WERI-Rb-1 (cell line): ENCODE data around the gene DMD.

Experiments used
- DNase-seq: peaks from one replicate; pipeline ENCODE4 v3.0.0-alpha.2; 2020
- H3K27ac ChIP-seq: fragments of 250-450 bp; sonication (Bioruptor Pico); 2 replicates; pipeline ENCODE4 v1.5.1; 2020; ENCODE audit warnings: mild to moderate bottlenecking, moderate library complexity
- H3K27me3 ChIP-seq: fragments of 250-450 bp; sonication (Bioruptor Pico); 2 replicates; pipeline ENCODE4 v1.5.1; 2021; ENCODE audit warnings: mild to moderate bottlenecking, low read depth, moderate library complexity; ENCODE audit not compliant: insufficient read depth, severe bottlenecking
- H3K36me3 ChIP-seq: fragments of 250-450 bp; sonication (Bioruptor Pico); 2 replicates; pipeline ENCODE4 v1.5.1; 2020; ENCODE audit warnings: mild to moderate bottlenecking, moderate library complexity
- H3K4me3 ChIP-seq: 2 replicates; pipeline ENCODE4 v1.5.1; 2011; ENCODE audit warnings: low read depth, mild to moderate bottlenecking, control low read depth, low read length
- H3K9me3 ChIP-seq: fragments of 250-450 bp; sonication (Bioruptor Pico); 2 replicates; pipeline ENCODE4 v1.5.1; 2021; ENCODE audit warnings: mild to moderate bottlenecking, moderate library complexity; ENCODE audit not compliant: severe bottlenecking
- CTCF ChIP-seq: IDR thresholded peaks from 2 replicates; pipeline ENCODE4 v1.5.1; 2011; ENCODE audit warnings: low read depth, mild to moderate bottlenecking, control low read depth, inconsistent platforms, low read length

The DMD gene

DNA sequence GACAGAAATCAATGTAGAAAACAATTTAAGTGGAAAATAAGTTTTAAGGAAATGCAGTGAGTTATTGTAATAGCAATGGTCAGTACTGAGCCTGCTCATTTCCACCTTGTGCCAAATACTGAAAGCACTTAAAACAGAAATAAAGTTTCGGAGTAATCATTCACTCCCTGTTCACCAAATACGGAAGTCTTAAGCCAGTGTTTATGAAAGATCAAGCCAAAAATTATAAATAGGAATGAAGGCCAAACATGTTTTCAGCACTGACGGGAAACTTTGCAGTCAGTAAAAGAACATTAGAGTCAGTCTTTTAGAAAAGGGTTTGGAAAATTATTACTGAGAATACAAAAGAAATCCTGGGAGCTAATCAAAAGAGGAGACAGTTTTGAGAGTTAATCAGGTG lies 178.6 kb downstream of the DMD start:
- no peaks in the 10 kb centered on the region; the same call in 1 of the 2 replicates for H3K36me3 ChIP-seq
- no peak for TF ChIP-seq CTCF
- H3K9me3 ChIP-seq, result no peaks in the 10 kb centered on the region
- DNase-seq, result no peak
- no peak overlapping the region for H3K27ac ChIP-seq
- no peak overlapping the region for H3K4me3 ChIP-seq
- no peaks in the 10 kb centered on the region for H3K27me3 ChIP-seq

DNA sequence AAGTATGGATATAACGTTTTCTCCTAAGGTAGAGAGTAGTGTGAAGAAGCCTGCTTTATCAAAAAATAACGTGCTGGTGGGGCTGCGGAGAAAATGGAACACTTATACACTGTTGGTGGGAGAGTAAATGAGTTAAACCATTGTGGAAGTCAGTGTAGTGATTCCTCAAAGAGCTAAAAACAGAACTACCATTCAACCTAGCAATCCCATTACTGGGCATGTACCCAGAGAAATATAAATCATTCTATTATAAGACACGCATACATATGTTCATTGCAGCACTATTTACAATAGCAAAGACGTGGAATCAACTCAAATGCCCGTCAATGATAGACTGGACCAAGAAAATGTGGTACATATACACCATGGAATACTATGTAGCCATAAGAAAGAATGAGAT lies 196.4 kb downstream of the DMD start:
- Histone ChIP-seq H3K4me3 (no peak overlapping the region), H3K36me3 (no peaks in the 10 kb centered on the region), H3K9me3 (no peaks in the 10 kb centered on the region), H3K27ac (no peak overlapping the region), H3K27me3 (peaks cover 3% of the 10 kb centered on the region)
- no peak for DNase-seq
- no peak for TF ChIP-seq CTCF

DNA sequence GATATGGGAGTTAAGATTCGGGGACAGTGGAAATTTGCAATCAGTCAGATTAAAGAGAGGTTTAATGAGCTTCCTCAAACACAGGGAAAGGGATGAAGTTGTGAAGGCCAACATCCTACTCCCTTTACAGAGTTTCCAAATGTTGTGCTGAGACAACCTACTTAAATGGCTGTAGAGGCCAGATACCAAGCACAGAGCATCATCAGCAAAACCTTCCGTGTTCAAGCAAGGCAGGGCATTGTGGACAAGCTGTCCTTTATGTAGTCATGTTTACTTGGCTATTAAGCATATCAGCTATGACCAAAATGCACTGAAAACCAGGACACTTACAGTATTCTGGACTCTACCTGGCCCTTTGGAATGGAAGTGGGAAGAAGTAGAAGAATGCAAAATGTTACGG lies 197.3 kb downstream of the DMD start:
- no peaks in the 10 kb centered on the region for H3K36me3 ChIP-seq
- no peak for DNase-seq
- no peaks in the 10 kb centered on the region for H3K9me3 ChIP-seq

GRCh38 chrX:33001107-33001506 lies 210.2 kb downstream of the DMD start:
- no peak for TF ChIP-seq CTCF
- H3K4me3 ChIP-seq, result no peak overlapping the region
- no peak for DNase-seq

More for the DNA sequence above, 197.3 kb downstream of the DMD start:
- Histone ChIP-seq H3K27me3 (peaks cover 3% of the 10 kb centered on the region), H3K4me3 (no peak overlapping the region), H3K27ac (no peak overlapping the region)
- TF ChIP-seq CTCF, result no peak

GRCh38 chrX:32998776-32999175 lies 212.6 kb downstream of the DMD start:
- H3K4me3 ChIP-seq, result no peak overlapping the region
- H3K27ac ChIP-seq, result no peak overlapping the region
- TF ChIP-seq CTCF, result no peak
- H3K9me3 ChIP-seq, result no peaks in the 10 kb centered on the region
- peaks cover 2% of the 10 kb centered on the region for H3K27me3 ChIP-seq
- no peaks in the 10 kb centered on the region for H3K36me3 ChIP-seq
- DNase-seq, result no peak

More at GRCh38 chrX:33001107-33001506, 210.2 kb downstream of the DMD start:
- Histone ChIP-seq H3K9me3 (no peaks in the 10 kb centered on the region), H3K27ac (no peak overlapping the region), H3K36me3 (no peaks in the 10 kb centered on the region), H3K27me3 (peaks cover 2% of the 10 kb centered on the region)

- no peaks in the 10 kb centered on the region for H3K9me3 ChIP-seq
These were observed 215.9 kb downstream of the DMD start for GRCh38 chrX:32995427-32995826.

More at GRCh38 chrX:32995427-32995826, 215.9 kb downstream of the DMD start:
- no peak overlapping the region for H3K27ac ChIP-seq
- H3K27me3 ChIP-seq, result peaks cover 2% of the 10 kb centered on the region
- no peak for DNase-seq
- H3K4me3 ChIP-seq, result no peak overlapping the region
- no peaks in the 10 kb centered on the region for H3K36me3 ChIP-seq
- no peak for TF ChIP-seq CTCF
